ENCODE data around the gene F12.

The F12 gene

GRCh38 chr5:177442066-177442826 is 32.9 kb upstream of the F12 start:
- TF ChIP-seq, protein P1, sequence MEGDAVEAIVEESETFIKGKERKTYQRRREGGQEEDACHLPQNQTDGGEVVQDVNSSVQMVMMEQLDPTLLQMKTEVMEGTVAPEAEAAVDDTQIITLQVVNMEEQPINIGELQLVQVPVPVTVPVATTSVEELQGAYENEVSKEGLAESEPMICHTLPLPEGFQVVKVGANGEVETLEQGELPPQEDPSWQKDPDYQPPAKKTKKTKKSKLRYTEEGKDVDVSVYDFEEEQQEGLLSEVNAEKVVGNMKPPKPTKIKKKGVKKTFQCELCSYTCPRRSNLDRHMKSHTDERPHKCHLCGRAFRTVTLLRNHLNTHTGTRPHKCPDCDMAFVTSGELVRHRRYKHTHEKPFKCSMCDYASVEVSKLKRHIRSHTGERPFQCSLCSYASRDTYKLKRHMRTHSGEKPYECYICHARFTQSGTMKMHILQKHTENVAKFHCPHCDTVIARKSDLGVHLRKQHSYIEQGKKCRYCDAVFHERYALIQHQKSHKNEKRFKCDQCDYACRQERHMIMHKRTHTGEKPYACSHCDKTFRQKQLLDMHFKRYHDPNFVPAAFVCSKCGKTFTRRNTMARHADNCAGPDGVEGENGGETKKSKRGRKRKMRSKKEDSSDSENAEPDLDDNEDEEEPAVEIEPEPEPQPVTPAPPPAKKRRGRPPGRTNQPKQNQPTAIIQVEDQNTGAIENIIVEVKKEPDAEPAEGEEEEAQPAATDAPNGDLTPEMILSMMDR (IDR thresholded peaks at IDR 0.05; ENCODE audit: low read depth, low read length, missing control alignments) = no peak
- H3K4me3 ChIP-seq (ENCODE audit: low read depth, low read length) = no peak overlapping the region
- no peak for DNase-seq (ENCODE audit: low read depth)

GRCh38 chr5:177440990-177441780 is 31.8 kb upstream of the F12 start:
- no peak overlapping the region for H3K4me3 ChIP-seq (ENCODE audit: low read depth, low read length)
- DNase-seq (ENCODE audit: low read depth) = no peak
- TF ChIP-seq, protein P1 (IDR thresholded peaks at IDR 0.05; ENCODE audit: low read depth, low read length, missing control alignments) = no peak

- no peak for DNase-seq (ENCODE audit: low read depth)
- TF ChIP-seq, protein P1 (IDR thresholded peaks at IDR 0.05; ENCODE audit: low read depth, low read length, missing control alignments) = no peak
Observed at GRCh38 chr5:177440211-177440989, 31.0 kb upstream of the F12 start.

DNA sequence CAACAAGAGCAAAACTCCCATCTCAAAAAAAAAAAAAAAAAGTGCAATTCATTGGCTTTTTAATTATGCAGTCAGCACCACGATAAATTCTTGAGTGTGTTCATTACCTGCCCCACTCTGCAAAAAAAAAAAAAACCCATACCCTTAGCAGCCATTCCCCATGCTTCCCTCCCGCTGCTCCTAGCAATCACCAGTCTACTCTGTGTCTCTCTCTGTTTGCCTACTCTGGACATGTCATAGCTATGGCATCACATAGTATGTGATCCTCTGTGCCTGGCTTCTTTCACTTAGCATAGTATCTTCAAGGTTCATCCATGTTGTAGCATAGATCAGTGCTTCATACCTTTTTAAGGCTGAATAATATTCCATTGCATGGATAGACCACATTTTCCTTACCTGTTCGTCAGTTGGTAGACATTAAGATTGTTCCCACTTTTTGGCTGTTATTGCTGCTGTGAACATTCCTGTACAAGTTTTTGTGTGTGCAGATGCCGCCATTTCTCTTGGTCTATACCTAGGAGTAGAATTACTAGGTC is 30.2 kb upstream of the F12 start:
- TF ChIP-seq, protein P1 (IDR thresholded peaks at IDR 0.05; ENCODE audit: low read depth, low read length, missing control alignments) = no peak
- no peak overlapping the region for H3K4me3 ChIP-seq (ENCODE audit: low read depth, low read length)
- no peak for DNase-seq (ENCODE audit: low read depth)

More at GRCh38 chr5:177440211-177440989, 31.0 kb upstream of the F12 start:
- H3K4me3 ChIP-seq (ENCODE audit: low read depth, low read length) = no peak overlapping the region

DNA sequence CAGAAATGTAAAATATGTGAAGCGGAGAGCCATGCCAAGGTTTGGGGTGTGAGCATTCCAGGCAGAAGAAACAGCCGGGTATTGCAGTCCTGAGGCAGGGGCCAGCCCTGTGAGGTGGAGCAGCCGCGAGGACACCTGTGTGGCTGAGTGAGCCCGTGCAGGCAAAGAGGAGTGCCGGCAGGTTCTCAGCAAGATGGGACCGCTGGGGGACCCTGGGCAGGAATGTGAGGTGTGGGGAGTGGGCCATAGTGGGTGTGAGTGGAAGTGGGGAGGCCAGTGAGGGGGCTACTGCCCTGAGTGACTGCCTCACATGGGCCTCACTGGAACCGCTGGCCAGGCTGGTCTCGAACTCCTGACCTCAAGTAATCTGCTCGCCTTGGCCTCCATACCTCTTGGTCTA is 29.1 kb upstream of the F12 start:
- DNase-seq (ENCODE audit: low read depth) = no peak
- H3K4me3 ChIP-seq (ENCODE audit: low read depth, low read length) = no peak overlapping the region
- TF ChIP-seq, protein P1 (IDR thresholded peaks at IDR 0.05; ENCODE audit: low read depth, low read length, missing control alignments) = no peak

GRCh38 chr5:177437623-177438022 is 28.3 kb upstream of the F12 start:
- no peak overlapping the region for H3K4me3 ChIP-seq (ENCODE audit: low read depth, low read length)
- TF ChIP-seq, protein P1 (IDR thresholded peaks at IDR 0.05; ENCODE audit: low read depth, low read length, missing control alignments) = no peak
- DNase-seq (ENCODE audit: low read depth) = no peak
